Activated CD8-positive, alpha-beta memory T cell treated with anti-CD3 and anti-CD28 coated beads for 24 hours (primary cell): Measurements from ENCODE around the gene SRCAP.

Experiments used
- DNase-seq: peaks from one replicate; pipeline ENCODE4 v3.0.0-alpha.2; 2020

SRCAP gene

GRCh38 chr16:30737794-30738648 is 39.0 kb downstream of the SRCAP start:
- no peak for DNase-seq

DNA sequence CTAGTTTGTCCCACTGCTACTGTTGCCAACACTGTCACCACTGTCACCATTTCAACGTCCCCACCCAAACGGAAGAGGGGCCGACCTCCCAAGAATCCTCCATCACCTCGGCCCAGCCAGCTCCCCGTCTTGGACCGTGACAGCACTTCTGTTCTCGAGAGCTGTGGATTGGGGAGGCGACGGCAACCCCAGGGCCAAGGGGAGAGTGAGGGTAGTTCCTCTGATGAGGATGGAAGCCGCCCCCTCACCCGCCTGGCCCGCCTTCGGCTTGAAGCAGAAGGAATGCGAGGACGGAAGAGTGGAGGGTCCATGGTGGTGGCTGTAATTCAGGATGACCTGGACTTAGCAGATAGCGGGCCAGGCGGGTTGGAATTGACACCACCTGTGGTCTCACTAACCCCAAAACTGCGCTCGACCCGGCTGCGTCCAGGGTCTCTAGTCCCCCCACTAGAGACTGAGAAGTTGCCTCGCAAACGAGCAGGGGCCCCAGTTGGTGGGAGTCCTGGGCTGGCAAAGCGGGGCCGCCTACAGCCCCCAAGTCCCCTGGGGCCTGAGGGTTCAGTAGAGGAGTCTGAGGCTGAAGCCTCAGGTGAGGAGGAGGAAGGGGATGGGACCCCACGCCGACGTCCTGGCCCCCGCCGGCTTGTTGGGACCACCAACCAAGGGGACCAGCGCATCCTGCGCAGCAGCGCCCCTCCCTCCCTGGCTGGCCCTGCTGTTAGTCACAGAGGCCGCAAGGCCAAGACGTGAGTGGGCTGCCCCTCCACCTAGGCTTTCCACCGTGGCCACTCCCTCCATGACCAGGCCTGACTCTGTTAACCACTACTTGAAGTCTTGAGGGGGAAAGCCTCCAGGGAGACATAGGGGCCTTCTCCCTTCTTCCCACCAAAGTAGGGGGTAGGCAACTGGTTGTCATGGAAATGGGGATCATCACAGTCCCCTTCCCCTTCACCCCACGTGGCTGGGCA is 40.3 kb downstream of the SRCAP start:
- no peak for DNase-seq

- DNase-seq = no peak
Observed at GRCh38 chr16:30740364-30741251, 41.6 kb downstream of the SRCAP start.

DNA sequence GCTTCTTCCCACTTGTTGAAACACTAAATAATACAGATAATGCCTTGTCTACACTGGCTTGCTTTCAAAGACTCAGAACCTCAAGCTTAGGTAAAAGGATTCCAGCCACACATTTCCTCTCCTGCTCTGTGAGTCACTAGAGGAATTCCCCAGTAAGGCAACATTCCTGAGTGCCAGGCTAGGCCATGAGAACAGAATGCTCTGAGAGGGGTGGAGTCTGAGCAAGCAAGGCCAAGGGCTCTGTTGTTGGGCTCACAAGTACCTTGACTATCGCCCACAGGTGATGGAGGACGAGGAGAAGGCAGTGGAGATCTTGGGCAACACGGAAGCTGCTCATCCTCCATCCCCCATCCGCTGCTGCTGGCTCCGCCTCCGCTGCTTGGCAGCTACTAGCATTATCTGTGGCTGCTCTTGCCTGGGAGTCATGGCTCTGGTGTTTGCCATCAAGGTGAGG is 42.5 kb downstream of the SRCAP start:
- DNase-seq = no peak

DNA sequence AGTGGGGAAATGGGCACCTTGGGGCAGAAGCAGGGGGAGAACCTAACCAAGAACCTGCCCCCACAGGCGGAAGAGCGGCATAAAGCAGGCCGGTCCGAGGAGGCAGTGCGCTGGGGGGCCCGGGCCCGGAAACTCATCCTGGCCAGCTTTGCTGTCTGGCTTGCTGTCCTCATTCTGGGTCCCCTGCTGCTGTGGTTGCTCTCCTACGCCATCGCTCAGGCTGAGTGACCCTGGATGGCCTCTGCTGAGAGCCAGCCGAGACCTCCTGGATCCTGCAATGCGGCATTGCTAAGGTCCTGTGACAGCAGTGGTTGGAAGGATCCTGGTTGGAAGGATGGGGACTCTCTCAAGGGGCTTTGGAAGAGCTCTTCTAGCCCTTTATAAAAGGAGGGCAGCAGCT is 44.7 kb downstream of the SRCAP start:
- no peak for DNase-seq

DNA sequence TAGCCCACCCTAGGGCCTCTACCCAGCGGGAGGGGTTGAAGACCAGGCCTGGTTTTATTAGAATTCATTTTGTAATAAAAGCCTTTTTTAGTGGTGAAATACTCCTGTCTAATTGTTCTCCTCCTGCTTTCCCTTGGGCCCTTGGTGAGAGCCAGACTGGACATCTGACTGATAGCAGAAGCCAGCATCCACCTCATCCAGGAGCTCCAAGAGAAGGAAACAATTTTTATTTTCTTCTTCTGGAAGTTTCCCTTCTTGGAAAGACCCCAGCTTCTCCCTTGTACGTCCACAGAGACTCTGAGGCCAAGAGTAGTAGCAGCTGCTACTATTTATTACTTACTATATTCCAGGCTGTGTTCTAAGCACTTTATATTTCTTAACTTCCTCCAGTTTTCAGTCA is 45.2 kb downstream of the SRCAP start:
- DNase-seq = no peak

DNA sequence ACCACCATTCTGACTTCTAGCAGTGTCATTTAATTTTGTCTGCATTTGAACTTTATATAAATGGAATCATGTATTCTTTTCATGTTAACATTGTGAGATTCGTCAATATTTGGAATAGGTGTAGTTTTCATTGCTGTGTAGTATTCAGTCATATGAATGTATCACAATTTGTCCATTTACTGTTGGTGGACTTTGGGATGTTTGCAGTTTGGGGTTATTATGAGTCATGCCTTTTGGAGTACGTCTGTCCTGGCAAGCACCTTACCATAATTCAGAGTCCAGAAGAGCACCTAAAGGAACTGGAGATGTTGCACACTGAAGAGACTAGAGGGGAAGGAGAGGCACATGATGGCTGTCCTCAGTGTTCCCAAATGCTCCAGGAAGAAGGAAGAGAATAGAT is 46.1 kb downstream of the SRCAP start:
- no peak for DNase-seq

- DNase-seq = no peak
Observed at GRCh38 chr16:30746638-30747175, 47.7 kb downstream of the SRCAP start.

DNA sequence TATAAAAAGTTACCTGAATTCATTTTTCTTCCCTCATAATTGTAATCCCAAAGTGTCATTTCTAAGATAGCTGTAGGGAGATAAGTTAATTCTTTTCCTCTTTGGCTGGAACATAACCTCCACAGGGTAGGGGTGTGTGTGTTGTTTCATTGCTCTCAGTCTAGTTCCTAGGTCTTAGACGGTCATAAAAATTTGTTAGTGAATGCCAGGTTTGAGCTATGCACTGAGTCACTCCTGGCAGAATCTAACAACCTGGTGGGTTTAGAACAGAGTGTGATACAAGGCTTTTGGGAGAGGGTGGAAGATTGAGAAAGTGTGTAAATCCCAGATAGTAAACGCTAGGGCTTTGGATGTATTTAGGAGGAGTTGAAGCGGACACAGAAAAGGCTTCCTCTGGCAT is 48.4 kb downstream of the SRCAP start:
- no peak for DNase-seq

DNA sequence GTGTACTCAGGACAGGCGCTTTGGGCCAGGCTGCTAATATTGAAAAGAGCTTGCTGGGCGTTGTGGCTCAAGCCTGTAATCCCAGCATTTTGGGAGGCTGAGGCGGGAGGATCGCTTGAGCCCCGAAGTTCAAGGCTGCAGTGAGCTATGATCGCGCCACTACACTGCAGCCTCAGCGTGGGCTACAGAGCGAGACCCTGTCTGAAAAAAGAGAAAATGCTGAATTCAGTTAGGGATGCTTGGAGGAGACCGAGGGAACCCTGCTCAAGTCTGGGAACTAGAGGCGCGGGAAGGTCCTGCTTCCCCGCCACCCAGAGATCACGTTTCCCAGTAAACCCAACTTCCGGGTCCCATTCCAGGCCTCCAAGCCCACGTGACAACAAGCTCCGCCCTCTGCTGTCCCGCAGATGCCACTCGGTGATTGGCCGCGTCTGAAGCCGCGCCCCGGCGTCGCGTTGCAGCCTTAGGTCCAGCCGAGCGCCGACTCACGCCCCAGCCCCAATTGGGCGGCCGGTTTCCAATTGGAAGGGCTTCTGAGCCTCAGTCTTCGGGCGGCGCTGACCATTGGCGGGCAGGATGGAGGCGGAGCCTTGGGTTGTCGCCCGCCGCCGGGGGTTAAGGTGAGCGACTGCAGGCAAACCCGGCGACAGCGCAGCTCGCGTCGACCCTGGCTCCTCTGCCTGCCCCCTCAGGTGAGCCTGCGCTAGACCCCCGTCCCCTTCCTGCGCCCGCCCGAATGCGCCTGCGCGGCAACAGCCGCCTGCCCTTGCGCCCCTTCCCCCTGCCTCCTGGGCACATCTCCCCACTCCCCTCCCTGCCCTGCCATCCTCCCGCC is 49.0 kb downstream of the SRCAP start, which contains the start of gene PHKG2:
Gene PHKG2 (plus strand): TSS at position 627 of the 835 bp plus-strand sequence. CDS start 396 bp downstream, outside the sequence.
- peak; percentile 98 for DNase-seq

GRCh38 chr16:30748634-30749445 is 49.9 kb downstream of the SRCAP start:
- DNase-seq = peak; percentile 66

- DNase-seq = no peak
Observed at GRCh38 chr16:30750201-30750600, 51.2 kb downstream of the SRCAP start.

- no peak for DNase-seq
Observed at GRCh38 chr16:30750876-30751465, 52.0 kb downstream of the SRCAP start.

DNA sequence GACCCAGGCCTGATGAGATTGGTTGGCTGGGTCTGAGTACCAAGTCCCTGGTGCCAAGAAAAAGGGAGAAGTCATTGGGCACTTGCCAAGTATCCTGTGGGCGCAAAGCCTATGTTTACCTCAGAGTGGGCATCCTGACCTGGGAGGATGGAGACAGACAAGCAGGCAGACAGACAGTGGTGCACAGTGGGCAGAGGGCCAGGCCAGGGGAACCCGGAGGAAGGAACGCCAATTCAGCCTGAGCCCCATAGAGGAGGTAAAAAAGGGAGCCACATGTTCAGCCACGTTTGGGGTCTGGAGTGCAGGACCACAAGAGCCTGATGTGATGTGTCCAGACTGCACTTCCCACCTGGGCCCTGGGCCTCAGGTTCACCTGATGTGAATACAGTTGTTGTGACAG is 54.6 kb downstream of the SRCAP start:
- no peak for DNase-seq

- DNase-seq = no peak
Observed at GRCh38 chr16:30755955-30756780, 57.2 kb downstream of the SRCAP start.

DNA sequence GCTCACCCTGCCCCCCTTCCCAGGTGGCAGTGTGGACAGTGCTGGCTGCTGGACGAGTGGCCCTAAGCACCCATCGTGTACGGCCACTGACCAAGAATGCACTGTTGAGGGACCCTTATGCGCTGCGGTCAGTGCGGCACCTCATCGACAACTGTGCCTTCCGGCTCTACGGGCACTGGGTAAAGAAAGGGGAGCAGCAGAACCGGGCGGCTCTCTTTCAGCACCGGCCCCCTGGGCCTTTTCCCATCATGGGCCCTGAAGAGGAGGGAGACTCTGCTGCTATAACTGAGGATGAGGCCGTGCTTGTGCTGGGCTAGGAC is 57.8 kb downstream of the SRCAP start:
- no peak for DNase-seq

DNA sequence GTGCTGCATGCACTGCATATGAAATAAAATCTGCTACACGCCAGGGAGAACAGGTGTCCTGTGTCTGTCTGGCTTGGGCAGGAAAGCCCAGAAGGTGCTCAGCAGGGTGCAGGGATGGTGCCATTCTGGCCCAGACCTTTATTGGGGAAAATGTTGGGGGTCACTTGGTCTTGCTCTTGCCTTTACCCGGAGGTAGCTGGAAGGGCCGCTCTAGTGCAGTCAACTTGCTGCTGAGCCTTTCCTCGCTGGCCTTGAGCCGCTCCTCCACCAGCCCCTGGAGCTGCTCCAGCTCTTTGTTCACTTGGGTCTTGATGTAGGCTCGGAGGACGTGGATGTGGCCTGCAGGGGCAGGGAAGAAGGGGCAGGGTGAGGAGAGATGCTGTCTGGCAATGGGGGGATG is 58.3 kb downstream of the SRCAP start:
- no peak for DNase-seq

- DNase-seq = no peak
Observed at GRCh38 chr16:30758988-30759491, 60.1 kb downstream of the SRCAP start.

- DNase-seq = no peak
Observed at GRCh38 chr16:30760001-30760559, 61.1 kb downstream of the SRCAP start.
